ENCODE data around the gene QARS1.

QARS1 gene

DNA sequence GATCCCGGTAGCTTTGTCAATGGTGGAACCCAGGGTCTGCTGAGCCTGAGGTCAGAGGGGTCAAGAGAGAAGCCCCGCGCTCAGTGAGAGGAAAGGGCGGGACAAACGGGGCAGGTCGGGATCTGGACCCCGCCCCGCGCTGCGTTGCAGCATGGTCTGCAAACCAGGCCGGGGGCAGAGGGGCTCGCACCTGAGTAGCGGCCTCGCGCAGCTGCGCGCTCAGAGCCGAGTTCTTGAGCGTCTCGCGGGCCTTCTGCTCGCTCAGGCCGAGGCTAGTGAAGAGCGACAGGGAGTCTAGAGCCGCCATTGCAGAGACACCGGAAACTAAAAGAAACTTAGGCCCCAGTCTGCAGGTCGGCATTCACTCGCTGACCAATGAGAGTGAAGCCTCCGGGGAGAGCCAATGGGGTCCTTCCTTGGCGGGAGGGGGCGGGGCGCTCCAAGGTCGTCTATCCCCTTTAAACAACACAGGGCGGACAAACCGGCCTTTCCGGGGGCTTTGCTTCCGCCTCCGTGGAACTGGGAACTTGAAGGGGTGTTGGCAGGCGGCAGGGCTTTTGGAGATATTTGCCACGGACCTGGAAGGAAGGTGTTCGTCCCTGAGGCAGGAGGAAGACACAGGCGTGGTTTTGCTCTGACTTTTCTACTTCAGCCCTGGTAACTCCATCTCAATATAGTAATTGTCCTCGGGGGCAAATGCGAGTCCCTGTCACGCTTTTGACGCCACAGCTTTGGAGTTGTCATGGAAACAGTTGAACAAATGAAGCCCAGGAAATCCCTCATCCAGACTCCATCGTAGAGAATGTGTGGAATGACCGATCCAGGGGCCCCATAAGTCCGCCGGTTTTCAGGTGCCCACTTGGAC, at the start of gene QARS1:
Gene QARS1 (minus strand): TSS at position 331 of the 865 bp plus-strand sequence. CDS start 24 bp downstream, at position 307.
- DNase-seq, result peak; percentile 98

DNA sequence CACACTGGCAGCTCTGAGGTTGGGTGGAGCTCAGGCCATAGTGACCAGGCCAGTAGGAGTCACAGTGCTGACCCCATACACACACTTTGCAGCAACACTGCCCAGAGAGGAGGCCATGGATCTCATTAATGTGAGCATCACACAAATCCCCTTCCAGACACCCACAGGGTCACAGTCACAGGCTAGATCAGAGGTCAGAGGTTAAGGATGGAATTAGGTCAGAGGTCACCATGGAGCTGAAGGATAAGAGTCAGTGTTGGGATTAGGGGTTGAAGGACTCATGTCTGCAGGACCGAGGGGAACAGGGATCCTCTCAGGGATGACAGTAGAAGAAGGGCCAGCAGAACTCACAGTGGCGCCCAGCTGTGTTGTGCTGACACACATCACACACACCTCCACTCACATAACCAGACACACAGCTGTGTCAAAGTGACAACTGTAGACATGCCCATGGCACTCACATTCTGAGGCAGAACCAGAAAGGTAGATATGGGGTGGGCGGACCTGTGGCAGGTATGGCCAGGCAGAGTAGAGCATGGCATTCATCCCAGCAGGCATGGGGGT, 48.9 kb upstream of the QARS1 start:
- DNase-seq, result no peak

- no peak for DNase-seq
These were observed 47.1 kb upstream of the QARS1 start for GRCh38 chr3:49151610-49152009.

- DNase-seq, result no peak
These were observed 43.6 kb upstream of the QARS1 start for GRCh38 chr3:49148159-49148558.

DNA sequence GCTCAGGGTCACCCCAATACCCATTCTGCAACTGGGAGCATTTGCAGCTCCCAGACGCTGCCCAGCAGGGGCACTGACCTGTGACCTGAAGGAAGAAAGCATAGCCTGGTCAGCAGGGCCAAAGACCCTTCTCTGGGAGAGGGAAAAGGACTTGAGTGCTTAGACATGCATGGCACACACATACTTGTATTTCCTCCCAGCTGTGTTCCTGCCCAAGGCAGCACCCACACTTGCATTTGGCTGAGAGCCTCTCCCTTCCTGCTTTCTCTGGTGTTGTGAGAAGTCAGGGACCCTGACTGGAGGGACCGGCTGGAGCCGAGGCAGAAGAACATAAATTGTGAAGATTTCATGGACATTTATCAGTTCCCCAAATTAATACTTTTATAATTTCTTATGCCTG, 35.5 kb upstream of the QARS1 start:
- DNase-seq, result no peak

- DNase-seq, result no peak
These were observed 30.9 kb upstream of the QARS1 start for GRCh38 chr3:49135499-49135898.

DNA sequence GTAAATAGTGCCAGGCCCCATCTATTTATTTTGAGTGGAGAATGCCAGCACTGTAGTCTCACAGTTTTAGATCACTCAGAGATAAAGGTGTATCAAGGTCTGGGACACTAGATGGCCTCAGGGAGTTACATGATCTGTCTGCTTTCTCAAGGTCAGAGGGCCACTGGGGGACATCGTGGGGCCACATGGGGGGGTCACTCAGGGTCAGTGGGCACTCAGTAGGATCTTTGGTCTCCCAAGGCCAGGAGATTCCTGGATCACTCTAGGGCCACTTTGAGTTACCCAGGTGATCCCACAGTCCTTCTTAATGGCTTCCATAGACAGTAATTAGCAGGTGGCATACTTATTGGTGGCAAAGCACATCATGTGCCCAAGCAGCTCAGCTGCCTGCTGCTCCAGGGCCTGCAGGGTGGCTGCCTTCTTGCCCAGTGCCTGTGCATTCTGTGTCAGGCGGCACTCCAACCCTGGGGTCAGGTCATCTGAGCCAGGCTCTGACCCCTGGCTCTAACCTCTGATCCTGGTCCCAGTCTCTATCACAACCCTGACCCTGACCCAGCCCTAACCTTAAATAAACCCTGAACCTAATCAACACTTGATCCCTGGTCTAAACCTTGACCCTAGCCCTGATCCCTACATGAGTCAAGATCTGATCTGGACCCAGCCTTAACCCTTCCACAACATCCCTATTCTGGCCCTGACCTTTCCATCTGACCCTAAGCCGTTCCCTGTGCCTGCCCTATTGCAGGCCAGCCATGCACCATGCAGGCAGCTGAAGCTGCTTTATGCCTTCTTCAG, 30.1 kb upstream of the QARS1 start:
- peak; percentile 45 for DNase-seq

- DNase-seq, result peak; percentile 65
These were observed 28.8 kb upstream of the QARS1 start for GRCh38 chr3:49133226-49133951.

DNA sequence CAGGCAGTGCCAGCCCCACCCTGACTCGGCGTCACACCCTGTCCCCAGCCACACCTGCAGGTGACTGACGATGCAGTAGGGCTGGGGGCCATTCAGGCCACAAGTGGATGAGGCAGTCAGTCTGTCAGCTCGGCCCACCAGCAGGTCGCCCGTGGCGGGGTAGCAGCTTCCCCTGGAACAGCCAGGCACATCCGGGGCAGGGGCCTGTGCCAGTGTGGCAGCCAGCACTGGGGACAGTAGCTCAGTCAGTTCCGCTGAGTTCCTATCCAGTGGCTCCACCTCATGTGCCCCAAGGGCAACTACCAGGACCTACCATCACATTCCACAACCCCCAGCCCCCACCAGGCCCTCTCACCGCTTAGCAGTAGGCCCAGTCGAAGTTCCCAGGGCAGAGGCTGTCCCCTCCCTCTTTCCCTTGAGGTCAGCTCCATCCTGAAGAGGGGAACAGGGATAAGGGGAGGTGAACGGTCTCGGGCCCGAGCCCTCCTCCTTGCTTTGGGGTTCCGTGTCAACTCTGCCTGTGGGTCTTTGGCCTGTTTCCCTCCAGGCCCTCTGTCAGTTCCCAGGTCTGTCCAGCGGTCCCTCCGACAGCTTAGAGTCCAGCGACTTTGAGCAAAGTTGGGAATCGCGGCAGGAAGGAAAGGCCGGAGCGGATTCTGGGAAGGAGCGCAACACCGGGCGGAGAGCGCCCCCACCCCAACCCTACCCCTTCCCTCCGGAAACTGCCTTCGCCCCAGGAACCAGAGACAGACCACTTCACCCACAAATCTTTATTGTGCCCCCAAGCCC, 28.1 kb upstream of the QARS1 start, which contains the start of gene LAMB2:
Gene LAMB2 (minus strand): TSS at position 614 of the 789 bp plus-strand sequence. CDS start 183 bp downstream, at position 431.
- peak; percentile 35 for DNase-seq

DNA sequence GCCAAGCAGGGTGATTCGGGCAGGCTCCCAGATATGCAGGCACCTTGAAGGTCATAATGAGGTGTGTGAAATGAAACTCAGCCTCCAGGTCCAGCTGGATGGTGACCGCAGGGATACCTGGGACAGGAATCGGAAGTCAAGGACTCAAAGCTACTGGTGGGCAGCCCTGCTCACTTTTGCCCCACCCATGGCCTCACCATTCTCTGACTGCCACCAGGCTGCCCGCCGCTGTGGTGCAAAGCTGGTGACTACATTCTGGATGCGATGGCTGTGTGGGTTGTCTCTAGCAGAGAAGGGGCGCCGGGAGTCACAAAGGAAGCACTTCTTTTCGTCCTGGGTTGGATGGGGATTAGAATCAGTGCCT, 27.5 kb upstream of the QARS1 start:
- DNase-seq, result no peak

DNA sequence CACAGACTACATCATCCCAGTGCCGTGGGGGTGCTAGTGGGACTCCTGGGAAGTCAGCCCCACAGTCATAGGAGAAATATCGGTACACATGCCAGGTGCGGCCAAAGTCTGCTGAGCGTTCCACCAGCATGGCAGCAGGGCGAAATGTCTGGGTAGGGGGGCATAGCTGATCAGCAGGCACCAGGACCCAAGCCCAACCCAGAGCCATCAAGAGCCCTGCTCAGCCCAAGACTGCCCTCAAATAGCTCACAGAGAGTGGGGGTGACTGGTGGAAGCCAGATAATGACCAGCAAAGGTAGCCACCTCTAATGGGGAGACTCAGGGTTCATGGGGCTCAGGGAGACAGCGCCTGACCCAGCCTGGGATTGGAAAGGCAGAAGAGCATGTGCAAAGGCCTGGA, 27.0 kb upstream of the QARS1 start:
- no peak for DNase-seq

DNA sequence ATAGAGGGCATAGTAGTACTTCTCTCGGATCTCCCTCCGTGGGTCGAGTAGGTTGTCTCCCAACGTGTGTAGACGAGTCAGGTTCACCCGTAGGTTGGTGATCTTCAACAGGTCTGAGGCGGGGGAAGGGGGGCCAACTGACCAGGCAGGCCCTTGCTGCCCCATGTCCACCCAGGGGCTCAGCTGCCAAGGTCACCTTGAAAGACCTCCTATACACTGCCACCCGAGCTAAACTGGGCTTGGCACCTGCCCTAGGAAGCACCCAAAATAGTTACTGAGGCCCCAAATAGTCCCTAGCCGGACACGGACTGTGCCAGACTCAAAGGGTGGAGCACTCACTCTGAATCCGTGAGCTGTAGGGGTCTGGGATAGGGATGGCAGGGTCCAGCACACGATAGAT, 26.5 kb upstream of the QARS1 start:
- DNase-seq, result no peak

- no peak for DNase-seq
These were observed 20.6 kb upstream of the QARS1 start for GRCh38 chr3:49124991-49125670.

- no peak for DNase-seq
These were observed 19.6 kb upstream of the QARS1 start for GRCh38 chr3:49124203-49124602.

DNA sequence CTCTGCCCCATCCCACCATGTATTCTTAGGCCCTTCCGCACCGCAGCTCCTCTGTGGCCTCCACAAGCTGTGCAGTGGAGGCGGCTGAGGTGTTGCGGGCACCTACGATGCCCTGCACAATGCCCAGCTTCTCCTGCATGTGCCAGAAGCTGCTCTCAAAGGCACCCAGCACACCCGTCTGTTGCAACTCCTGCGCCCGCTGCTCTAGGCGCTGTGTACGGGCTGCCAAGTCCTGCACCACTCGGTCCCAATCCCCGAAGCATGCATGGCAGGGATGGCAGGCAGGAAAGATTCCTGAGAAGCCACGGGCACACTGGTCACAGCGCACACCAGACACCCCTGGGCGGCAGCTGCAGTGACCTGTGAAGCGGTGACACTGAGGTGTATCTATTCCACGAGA, 19.1 kb upstream of the QARS1 start:
- DNase-seq, result no peak

DNA sequence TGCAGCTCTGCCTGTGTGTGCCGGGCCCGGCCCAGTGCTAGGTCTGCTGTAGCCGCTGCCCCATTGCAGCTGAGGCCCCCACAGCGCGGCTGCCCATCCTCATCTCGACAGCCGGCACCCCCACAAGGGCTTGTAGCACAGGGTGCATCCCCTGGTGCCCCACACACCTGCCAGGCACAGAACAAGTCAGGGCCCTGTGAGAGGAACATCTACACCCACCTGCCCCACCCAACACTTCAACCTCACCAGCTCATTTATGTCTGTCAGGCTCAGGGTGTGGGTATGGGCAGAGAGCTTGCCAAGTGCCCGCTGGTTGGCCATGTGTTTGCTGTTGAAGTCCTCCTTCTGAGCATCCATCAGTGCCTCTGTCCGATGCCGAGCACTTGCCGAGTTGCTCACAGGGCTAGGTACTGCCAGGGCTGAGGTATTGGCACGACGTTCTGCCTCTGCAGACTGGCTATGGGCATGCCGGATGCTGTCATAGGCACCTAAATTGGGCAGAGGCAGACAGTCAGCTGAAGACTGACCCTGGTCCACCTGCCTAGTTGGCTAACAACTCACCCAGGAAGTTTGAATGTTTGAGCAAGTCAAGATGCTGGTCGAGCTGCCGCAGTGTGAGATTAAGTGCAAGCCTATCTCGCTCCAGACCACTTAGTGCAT, 18.5 kb upstream of the QARS1 start:
- DNase-seq, result no peak

GRCh38 chr3:49122451-49122850, 17.9 kb upstream of the QARS1 start:
- no peak for DNase-seq

GRCh38 chr3:49122022-49122421, 17.5 kb upstream of the QARS1 start:
- DNase-seq, result no peak

- DNase-seq, result no peak
These were observed 16.7 kb upstream of the QARS1 start for GRCh38 chr3:49121132-49121736.

- DNase-seq, result peak; percentile 95
These were observed 16.0 kb upstream of the QARS1 start, which contains the start of gene USP19 for GRCh38 chr3:49120438-49121131. Gene USP19 (minus strand): TSS chr3:49120823. CDS start chr3:49119145, 1,678 bp downstream.

Measured in hematopoietic multipotent progenitor cell treated with erythropoietin and hydrocortisone succinate and interleukin-3 and kit ligand, for 6 days (in vitro differentiated cells).